Measurements from ENCODE around the gene TNFRSF25.
"Not testable (repeated sequence)": the region's sequence is repeated elsewhere in the genome, so short reads cannot be mapped to it uniquely, and the experiment has no call there.

The TNFRSF25 gene

DNA sequence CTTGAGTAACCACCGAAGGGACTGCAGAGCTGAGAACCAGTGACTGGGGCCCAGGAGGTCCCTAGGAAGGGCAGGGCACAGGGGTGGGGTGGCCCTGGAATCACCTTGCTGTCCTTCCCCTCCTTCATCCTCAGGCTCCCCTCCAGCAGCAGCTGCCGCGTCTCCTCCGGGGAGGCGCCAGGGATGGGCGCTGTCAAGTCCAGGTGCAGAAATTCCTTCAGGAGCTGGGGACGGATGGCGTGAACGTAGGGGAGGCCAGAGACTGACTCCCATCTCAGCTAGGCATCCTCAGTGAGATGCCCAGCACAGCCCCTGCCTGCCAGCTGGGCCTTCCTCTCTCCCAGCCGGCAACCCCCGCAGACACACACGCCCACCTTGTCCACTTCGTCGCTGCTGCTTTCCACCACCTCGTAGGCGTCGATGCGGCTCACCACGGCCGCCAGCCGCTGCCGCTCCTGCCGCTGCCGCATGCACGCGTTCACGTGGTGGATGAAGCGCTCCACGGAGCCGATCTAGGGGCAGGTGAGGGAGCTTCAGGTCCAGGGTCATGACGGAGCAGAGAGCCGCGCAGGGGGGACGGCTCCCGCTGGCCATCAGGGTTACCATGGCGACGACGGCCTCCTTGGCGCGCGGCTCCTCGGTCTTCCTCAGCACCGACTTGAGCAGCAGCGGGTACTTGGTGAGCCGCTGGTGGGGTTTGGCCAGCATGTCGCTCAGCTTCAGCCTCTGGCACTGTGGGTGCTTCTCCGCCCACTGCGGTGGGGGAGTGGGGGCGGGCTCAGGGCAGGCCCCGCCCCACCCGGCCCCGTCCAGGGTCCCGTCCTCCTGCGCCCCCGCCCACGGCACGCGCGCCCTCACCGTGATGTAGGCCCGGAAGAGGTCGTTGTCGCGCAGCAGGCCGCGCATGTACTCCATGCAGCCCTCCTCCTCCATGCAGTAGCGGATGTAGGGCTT, 4.4 kb upstream of the TNFRSF25 start:
- no peak for DNase-seq (ENCODE audit: low read depth in 2 of 2)

DNA sequence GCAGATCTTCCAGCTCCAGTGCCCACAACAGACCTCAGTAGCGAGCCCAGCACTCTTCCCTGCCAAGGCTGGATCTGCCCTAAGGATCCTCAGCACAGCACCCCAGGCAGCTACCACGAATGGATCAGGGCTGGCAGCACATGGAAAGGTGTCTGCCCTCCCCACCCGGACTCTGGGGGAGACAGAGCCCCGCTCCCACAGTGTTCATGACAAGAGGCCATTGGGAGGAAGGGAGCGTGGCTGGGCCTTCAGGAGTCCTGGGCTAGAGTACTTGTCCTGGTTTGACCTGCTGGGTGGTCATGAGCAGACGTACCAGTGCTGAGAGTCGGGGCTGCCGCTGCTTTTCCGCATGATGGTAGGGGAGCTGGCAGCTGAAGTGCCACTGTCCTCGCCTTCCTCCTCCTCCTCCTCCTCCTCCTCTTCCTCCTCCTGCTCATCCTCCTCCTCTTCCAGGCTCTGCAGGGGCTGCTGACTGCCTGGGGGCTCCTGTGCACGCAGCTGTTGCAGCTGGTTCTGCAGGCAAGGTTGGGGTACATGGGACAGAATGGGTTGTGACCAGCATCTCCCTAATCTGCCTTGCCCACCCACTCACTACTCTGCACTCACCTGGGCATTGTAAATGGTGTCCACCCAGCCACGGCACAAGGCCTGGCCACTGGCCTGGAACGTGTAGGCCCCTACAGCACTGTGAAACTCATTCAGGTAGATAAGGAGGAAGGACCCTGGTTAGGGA, 2.9 kb upstream of the TNFRSF25 start:
- no peak for DNase-seq (ENCODE audit: low read depth in 2 of 2)

DNA sequence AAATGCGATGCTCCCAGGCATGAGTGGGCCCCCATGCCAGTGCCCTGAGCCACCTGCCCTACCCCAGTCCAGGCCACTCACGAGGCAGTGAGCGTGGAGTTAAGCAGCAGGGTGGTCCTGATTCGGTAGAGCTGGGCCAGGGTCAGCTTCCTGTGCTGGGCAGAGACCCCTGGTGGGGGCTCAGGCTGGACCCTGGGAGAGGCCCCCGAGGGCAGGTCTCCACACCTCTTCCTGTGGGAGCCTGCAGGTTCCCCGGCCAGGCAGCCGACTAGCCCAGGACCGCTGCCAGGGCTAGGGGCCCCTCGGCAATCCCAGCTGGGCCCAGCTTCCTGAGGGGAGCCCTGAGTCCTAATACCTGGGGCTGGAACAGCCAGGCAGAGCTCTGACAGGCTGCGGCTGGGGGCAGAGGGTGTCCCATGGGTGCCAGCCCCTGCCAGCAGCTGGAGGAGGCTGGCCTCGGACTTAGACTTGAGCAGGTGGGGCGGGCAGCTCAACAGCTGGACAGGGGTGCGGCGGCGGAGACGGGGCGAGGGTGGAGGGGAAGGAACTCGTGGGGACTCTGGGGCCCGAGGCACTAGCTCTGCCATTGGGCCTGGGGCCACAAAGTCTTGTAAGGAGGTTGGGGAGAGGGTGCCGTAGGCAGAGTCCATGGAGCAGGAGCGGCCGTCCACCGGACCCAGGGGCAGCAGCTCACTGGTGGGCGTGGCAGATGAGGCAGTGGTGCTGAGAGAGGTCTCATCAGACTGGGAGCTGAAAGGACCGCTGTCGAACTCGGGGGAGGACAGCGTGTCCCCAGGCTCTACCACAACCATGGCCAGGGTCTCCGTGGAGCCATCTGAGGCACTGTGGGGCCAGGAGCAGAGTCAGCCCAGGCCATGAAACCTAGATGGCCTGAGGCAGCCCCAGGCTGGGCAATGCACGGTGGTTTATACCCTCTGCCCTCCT, 2.0 kb upstream of the TNFRSF25 start:
- no peak for DNase-seq (ENCODE audit: low read depth in 2 of 2)

DNA sequence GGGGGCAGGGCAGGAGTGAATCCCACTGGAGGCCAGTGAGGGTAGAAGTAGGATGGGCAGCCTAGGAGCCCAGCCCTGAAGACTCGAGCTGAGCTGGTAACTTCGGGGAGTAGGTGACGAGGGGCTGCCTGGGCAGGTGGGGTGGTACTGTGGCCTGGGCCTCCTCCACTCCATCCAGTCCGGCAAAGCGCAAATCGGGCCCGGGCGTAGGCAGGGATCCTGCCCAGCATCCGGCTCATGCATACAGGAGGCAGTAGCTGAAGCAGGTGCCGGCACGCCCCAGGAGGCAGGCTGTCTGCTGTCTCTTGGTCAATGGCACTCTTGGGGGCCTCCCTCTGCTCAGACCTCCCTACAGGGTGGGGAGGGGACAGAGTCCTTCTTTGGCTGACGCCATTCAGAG, 1.3 kb upstream of the TNFRSF25 start:
- no peak for DNase-seq (ENCODE audit: low read depth in 2 of 2)

DNA sequence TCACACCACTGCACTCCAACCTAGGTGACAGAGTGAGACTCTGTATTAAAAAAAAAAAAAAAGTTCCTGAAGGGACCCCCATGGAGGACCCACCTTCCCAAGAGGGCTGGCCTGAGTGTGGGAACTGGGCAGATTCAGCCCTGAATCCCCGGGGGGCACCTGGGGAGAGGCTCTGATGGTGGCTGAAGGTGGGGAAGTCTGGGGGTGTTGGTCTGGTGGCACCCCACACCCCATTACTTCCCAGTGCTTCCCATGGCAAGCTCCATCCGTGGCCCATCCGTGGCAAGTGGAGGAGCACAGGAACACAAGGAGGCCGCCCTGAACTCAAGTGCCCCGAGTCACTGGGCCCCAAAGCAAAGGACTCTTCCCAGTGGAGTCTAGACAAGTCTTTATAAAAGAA, 778 bp upstream of the TNFRSF25 start:
- DNase-seq (ENCODE audit: low read depth in 2 of 2) = no peak

DNA sequence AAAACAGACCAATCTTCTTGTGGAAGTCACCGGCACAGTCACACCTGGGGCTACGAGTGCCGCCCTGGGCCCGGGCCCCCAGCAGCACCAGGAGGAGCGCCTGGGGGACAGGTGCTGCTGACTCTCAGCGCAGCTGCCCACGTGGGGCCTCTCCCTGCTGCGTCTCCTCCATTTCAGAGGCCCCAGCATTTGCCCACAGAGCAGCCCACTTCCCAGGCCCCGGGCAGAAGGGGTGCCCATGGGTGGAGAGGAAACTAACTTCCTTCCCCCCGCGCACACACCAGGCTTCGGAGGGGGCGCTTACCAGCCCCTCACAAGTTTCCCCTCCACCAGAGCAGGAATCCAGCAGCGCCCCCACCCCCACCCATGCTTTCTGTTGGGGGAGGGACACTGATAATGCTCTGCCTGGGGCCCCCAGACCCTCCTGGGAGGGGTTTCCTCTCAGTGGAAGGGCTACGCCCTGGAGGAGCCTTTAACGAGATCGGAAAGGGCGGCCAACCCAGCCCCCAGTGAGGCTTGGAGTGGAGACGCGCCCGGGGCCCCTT, 440 bp downstream of the TNFRSF25 start:
- peak in 1 of 2 donors; percentile 45 for DNase-seq (ENCODE audit: low read depth in 2 of 2)

DNA sequence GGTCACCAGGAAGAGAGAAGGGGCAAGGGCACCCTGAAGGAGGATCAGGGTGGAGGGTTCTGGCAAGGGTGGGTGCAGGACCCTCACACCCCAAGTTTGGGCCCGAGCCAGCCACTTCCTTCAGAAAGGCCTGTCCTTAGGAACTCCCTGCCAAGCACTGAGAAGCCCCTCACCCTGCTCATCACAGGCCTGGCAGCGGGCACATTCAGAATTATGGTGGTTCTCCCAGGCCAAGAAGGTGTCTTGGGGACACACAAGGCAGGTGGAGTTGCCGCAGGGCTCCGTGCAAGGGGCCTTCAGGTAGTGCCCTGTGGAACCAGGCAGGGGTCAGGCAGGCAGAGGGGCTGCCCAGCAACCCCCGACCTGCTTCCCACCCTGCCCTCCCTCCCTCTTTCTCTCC, 1.1 kb downstream of the TNFRSF25 start:
- no peak for DNase-seq (ENCODE audit: low read depth in 2 of 2)

DNA sequence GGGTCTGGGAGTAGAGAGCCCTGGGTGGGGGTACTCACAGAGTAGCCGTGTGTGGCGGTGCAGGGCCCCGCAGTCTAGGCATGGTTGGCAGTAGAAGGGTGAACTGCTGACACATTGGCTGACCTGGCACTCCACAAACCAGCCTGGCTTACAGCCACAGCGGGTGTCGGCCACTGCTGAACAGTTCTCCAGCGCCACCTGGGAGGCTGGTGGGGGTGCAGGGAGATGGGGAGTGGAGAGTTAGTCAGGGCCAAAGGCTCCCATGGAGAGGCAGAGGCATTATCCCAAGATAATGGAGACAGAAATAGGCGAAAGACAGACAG, 1.5 kb downstream of the TNFRSF25 start:
- no peak for DNase-seq (ENCODE audit: low read depth in 2 of 2)

DNA sequence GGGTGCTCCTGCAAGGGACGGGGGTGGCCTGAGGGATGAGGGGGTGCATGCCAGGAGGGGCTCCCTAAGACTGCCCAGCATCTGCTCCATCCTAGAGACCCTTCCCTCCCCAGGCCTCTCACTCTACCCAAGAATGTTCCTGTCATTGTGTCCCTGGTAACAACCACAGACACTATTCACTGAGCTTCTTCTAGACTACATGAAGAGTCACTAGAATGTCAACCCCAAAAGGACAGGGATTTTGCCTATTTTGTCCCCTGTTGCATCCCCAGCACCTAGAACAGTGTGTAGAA, 2.9 kb downstream of the TNFRSF25 start:
- no peak for DNase-seq (ENCODE audit: low read depth in 2 of 2)

DNA sequence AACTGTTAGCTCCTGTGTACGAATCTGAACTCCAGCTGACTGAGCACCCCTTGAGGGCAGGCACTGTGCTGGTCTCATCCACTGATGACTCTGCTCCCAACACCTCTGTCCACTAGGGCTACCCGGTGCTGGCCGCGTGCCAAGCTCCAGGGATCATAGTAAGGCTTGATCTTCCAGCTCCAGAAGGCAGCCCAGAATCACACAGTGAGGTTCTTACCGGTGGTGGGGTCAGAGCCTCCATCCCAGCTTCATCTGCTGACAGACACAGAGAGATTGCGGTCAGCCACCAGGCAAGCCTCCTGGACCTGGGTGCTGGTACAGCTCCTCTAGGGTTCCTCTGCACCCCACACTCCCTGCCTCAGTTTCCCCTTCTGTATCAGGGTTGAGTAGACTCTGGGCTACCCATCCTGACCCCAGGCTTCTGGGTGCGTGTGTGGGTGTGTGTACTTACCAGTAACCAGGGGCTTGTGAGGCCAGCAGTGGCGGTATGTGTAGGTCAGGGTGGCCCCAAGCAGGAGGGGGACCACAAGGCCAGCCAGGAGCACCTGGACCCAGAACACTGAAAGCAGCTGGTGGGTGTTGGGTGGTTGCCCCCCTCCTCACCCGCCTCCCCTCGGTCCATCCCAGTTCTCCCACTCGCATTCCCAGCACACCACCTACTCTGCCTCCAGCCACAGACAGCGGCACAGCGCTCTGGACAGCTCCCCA, 3.4 kb downstream of the TNFRSF25 start:
- no peak for DNase-seq (ENCODE audit: low read depth in 2 of 2)

DNA sequence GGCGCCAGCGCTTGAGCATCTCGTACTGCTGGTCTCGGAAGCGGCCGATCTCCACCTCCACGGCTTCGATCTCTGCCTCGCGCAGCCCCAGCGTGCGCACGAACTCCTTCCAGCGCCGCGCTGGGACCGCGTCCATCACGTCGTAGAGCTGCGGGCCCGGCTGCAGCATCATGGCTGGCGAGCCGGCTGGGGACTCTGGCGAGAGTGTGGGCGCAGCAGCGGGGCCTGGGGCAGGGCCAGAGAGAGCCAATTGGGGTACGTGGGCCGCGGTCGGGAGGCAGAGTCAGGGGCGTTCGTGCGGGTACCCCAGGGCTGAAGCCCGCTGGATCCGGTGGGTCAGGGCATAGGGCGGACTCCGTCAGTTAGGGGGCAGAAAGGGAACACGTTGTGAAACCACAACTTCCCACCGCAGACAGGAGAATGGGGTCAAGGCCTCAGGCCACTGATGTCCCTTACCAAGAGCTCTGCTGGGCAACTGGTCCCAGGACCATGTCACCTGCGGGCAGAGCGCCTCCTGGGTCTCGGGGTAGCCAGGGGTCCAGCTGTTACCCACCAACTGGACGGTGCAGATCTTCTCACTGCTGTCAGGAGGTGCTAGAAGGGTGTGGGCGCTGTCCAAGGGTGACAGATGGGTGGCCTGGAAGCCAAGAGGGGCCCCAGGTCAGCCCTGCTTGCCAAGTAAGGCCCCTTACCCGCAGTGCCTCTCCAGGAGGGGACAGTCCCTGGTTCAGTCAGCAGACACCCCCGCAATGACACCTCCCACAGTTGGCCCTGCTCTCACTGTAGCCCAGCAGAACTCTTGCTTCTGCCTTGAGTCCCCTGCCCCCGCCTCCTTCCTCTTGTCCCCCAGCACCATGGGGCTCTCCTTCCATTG, 4.2 kb downstream of the TNFRSF25 start:
- no peak for DNase-seq (ENCODE audit: low read depth in 2 of 2)

DNA sequence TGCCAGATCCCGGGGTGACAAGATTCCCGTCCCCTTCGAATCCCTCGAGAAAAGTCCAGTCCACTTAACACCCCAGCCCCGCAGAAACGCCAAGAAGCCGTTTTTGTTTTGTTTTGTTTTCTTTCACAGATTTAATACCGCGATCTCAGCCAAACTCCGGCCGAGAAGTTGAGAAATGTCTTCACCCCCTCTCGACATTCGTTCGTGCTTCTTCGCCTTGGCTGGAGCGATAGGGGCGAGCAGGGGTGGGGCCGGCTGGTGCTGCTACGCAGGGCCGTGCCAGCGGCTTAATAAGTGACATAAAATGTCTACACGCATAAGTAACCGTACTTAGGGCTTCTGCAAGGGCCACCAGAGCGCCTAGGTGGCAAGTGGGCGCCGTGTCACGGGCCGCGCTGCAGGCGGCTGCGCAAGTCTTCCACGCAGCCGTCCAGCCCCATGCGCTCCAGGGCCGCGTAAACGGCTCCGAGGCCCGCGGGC, 4.9 kb downstream of the TNFRSF25 start:
- no peak for DNase-seq (ENCODE audit: low read depth in 2 of 2)

DNA sequence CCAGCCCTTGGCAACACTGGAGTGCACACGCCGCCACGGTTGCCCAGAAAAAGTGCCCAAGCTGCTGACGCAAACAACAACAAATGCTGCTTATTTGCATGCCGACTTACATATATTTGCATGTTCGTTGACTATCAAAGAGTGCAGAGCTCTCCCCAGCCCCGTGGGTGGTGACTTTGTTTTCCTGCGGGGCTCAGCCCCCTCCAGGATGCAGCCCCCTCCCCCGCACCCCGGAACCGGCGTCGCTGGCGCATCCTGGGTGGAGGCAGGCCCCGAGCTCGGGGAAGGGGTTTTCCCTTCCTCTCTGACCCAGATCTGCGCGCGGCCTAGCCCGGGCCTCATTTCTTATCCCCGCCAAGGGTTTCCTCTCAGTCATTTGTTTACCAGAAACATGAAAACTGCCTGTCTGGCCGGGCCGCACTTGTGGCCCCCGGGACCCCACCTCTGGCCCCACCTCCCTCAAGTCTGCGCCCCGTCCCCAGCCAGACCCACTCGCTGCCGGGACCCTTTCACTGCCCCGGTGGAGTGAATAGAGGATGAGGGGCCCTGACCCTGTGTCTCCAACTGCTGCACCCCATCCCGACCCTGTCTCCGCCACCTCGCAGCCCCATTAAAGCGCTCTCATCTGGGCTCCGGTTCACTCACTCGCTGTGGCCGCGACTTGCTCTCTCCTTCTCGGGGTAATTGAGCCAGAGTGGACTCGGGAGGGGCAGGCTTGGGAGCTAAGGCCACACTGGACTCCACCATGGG, 5.5 kb downstream of the TNFRSF25 start:
- peak; percentile 90 to 92 for DNase-seq (ENCODE audit: low read depth in 2 of 2)

DNA sequence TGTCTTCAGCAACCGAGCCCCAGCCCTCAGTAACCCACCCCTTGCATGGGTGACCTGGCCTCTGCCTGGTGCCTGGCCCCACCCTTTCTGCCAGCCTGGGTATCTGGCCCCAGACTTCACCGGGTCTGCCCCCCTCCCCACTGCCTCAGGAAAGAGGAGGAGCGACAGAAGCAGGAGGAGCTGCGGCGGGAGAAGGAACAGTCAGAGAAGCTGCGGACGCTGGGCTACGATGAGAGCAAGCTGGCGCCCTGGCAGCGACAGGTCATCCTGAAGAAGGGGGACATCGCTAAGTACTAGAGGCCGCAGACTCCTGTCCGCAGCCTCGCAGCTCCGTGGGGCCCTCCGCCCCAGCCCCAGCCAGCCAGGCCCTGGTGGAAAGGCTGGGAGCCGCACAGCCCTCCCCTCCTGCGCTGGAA, 6.1 kb downstream of the TNFRSF25 start:
- DNase-seq (ENCODE audit: low read depth in 2 of 2) = no peak

DNA sequence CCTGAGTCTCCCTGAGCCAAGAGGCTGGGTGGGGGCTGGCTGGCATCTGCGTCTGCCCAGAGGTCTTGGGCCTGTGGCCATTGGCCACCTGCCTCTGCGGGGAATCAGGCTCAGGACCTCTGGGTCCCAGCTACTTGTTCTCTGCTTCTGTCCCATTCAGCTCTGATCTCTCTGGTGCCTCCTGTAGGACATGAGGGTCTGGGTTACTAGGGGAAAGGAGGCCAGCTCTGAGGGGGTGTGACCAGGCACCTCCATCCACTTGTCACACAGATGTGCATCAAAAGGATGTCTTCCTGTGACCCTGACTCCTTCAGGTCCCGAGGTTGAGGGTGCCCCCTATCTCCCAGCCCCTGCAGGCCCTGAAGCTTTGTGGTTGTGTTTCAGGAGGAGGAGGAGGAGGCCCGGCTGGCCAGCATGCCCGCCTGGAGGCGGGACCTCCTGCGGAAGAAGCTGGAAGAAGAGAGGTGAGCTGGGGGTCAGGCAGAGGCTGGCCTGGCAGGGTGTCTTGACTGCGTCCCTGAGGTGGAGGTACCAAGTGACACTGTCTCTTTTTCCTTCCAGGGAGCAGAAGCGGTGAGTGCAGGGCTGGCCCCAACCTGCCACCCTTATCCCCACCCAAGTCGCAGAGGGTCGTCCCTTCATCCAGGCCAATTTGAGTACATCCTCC, 9.0 kb downstream of the TNFRSF25 start:
- no peak for DNase-seq (ENCODE audit: low read depth in 2 of 2)

DNA sequence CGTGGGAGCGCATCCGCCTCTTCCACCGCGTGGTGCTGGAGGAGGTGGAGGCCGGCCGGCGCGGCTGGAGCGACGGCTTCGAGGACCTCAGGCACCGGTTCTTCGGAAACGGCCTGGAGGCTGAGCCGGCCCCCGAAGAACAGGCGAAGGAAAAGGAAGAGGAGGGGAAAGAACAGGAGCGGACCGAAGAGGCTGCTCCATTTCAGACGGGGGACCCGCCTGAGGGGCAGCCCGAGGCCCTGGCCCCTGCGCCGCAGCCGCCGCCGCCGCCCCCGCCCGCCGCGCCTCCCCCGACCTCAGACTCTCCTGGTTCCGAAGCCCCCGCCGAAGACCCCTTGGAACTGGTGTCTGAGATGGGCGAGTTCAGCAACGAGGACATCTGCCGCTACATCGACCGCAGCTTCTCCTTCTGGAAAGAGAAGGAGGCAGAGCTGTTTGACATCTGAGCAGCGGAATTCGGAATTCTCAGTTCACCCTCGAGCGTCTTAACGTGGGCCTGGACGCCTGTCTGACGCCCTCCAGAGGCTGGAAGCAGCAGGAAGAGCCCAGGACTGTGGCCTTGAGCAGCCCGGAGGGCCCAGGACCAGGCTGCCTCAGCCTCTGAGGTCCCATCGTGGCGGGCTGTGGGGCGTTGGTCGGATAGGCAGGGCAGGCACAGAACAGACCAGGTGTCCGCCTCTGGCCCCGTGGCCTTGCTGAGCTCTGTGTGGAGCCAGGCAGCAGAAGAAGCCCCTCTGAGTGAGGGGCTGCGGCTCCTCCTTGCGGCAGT, 10.0 kb downstream of the TNFRSF25 start:
- not testable (repeated sequence) for DNase-seq (ENCODE audit: low read depth in 2 of 2)

DNA sequence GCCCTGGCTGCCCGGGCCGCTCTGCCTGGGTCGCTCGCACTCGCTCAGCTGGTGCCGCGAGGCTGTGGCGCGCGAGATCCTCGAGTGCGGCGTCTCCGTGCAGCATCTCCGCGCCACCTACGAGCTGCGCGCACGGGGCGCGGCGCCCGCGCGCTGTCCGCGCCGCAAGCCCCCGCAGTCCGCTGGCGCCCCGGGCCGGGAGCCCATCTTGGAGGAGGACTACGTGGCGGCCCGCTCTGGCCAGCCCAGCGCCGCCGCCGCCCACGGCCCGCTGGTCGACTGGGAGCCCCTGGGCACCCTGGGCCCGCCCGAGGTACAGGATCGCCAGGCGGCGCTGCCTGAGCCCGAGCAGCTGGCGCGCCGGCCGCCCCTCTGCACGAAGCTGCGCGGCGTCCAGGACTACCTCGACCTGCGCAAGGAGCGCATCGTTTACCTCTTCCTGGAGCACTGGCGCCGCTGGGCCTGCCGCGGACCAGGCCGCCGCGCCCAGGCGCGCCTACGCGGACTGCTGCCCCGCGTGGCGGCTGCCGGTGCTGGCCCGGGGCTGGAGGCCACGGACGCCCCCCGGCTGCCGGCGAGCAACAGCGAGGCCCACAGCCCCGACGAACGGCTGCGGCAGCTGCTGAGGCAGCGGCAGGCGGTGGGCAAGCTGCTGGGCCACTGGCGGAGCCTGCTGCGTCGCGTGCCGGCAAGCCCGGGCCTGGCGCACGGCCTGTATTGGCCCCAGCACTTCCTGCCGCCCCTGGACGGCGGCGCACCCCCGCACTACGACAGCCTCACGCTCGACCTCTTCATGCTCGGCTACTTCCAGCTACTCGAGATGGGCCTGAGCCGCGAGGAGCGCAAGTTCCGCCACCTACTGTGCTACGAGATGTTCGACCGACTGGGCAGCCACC, 10.9 kb downstream of the TNFRSF25 start:
- DNase-seq (ENCODE audit: low read depth in 2 of 2) = no peak

All from stimulated activated CD8-positive, alpha-beta memory T cell treated with anti-CD3 and anti-CD28 coated beads, Interleukin-7, amount 100 ng/mL, for 4 hours (primary cell).